Measurements from ENCODE around the gene ARHGAP8. TPM values are rescaled to one million over a fixed set of nuclear protein-coding genes. Genes with fewer than 3 reads are reported as not detected.
A peak's percentile ranks its signal among the peaks of the same experiment; 100 is the strongest.

The ARHGAP8 gene
- total RNA-seq, 2 donors from 2014 or later: 34.6 to 64.5 TPM

DNA sequence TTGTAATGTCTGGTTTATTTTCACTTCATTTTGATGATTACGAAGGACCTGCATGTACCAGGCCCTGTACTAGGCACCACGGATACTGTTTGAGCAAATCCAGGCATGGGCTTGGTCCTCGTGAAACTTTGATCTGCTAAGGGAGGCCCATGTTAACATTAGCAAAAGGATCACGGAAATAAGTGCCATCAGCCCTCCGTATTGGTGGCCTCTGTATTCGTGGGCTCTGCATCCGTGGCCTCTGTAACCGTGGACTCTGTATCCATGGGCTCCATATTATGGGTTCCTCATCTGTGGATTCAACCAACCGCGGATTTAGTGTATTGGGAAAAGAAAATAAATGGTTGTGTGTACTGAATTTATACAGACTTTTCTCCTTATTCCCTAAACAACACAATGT, 8.7 kb downstream of the ARHGAP8 start:
- no peaks in the 10 kb centered on the region for H3K36me3 ChIP-seq
- DNase-seq (ENCODE audit: low spot score): no peak
- 87% methylated on average over 10 of the region's 10 CpGs for WGBS
- intact Hi-C loops (cut with DNase I): no loop called here
- no peaks in the 10 kb centered on the region for H3K9me3 ChIP-seq
- no peak overlapping the region for H3K4me3 ChIP-seq
- H3K4me1 ChIP-seq (replicated peaks): peaks cover 3% of the 10 kb centered on the region
- H3K27ac ChIP-seq: no peak overlapping the region
- H3K27me3 ChIP-seq (replicated peaks; ENCODE audit: insufficient read depth): no peaks in the 10 kb centered on the region
- TF ChIP-seq, protein P1, sequence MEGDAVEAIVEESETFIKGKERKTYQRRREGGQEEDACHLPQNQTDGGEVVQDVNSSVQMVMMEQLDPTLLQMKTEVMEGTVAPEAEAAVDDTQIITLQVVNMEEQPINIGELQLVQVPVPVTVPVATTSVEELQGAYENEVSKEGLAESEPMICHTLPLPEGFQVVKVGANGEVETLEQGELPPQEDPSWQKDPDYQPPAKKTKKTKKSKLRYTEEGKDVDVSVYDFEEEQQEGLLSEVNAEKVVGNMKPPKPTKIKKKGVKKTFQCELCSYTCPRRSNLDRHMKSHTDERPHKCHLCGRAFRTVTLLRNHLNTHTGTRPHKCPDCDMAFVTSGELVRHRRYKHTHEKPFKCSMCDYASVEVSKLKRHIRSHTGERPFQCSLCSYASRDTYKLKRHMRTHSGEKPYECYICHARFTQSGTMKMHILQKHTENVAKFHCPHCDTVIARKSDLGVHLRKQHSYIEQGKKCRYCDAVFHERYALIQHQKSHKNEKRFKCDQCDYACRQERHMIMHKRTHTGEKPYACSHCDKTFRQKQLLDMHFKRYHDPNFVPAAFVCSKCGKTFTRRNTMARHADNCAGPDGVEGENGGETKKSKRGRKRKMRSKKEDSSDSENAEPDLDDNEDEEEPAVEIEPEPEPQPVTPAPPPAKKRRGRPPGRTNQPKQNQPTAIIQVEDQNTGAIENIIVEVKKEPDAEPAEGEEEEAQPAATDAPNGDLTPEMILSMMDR (IDR thresholded peaks at IDR 0.05): no peak
- TF ChIP-seq POLR2AphosphoS5 (IDR thresholded peaks at IDR 0.05) (no peak), POLR2A (IDR thresholded peaks at IDR 0.05) (no peak)

DNA sequence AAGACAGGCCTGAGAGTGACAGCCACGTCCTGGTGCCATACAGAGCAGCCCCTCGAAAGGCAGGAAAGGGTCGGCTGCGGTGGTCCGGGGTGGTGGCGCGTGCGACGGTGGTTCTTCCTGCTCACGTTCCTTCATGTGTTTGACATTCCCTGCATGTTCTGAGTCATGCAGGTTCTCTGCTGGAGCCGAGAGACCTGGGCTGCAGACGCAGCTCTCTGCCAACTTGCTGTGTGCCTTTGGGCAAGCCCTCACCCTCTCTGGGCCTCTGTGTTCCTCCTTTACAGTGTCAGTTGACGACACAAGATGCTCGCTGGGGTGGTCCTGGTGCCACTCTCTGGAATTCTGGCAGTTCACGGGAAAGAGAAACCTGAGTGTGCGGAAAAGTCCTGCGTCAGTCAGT, 12.0 kb downstream of the ARHGAP8 start:
- no peak for DNase-seq (ENCODE audit: low spot score)
- no peaks in the 10 kb centered on the region for H3K36me3 ChIP-seq
- H3K27me3 ChIP-seq (replicated peaks; ENCODE audit: insufficient read depth): no peaks in the 10 kb centered on the region
- no peak overlapping the region for H3K4me3 ChIP-seq
- intact Hi-C loops (cut with DNase I): no loop called here
- H3K4me1 ChIP-seq (replicated peaks): peaks cover 3% of the 10 kb centered on the region
- H3K27ac ChIP-seq: no peak overlapping the region
- H3K9me3 ChIP-seq: no peaks in the 10 kb centered on the region
- WGBS: 92% methylated on average over 17 of the region's 17 CpGs
- TF ChIP-seq POLR2AphosphoS5 (IDR thresholded peaks at IDR 0.05) (no peak), POLR2A (IDR thresholded peaks at IDR 0.05) (no peak)
- TF ChIP-seq, protein P1 (IDR thresholded peaks at IDR 0.05): no peak

DNA sequence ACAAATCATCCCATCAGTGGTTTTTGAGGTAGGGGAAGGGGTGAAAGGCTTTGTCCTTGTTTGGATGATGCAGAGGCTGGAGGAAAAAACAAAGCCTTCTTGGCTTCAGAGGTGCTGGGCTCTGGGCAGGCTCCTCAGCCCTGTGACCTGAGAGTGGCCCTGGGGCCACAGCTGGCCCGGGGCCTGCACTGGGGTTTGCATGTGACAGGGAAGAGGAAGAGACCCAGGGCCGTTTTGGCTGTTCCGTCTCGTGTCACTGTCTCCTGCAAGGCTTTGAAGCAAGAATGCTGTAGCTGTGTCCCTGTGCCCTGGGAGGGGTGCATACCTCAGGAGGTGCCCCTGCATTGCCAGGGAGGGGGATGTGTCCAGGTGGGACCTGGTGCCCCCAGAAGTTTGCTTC, 12.6 kb downstream of the ARHGAP8 start:
- TF ChIP-seq, protein P1 (IDR thresholded peaks at IDR 0.05): no peak
- TF ChIP-seq POLR2A (IDR thresholded peaks at IDR 0.05): no peak
- TF ChIP-seq POLR2AphosphoS5 (IDR thresholded peaks at IDR 0.05): no peak
- Histone ChIP-seq H3K36me3 (no peaks in the 10 kb centered on the region), H3K4me1 (replicated peaks) (peaks cover 3% of the 10 kb centered on the region), H3K9me3 (no peaks in the 10 kb centered on the region), H3K27ac (no peak overlapping the region), H3K27me3 (replicated peaks; ENCODE audit: insufficient read depth) (no peaks in the 10 kb centered on the region), H3K4me3 (no peak overlapping the region)
- 41% methylated on average over 4 of the region's 4 CpGs for WGBS
- no peak for DNase-seq (ENCODE audit: low spot score)
- intact Hi-C loops (cut with DNase I): no loop called here

DNA sequence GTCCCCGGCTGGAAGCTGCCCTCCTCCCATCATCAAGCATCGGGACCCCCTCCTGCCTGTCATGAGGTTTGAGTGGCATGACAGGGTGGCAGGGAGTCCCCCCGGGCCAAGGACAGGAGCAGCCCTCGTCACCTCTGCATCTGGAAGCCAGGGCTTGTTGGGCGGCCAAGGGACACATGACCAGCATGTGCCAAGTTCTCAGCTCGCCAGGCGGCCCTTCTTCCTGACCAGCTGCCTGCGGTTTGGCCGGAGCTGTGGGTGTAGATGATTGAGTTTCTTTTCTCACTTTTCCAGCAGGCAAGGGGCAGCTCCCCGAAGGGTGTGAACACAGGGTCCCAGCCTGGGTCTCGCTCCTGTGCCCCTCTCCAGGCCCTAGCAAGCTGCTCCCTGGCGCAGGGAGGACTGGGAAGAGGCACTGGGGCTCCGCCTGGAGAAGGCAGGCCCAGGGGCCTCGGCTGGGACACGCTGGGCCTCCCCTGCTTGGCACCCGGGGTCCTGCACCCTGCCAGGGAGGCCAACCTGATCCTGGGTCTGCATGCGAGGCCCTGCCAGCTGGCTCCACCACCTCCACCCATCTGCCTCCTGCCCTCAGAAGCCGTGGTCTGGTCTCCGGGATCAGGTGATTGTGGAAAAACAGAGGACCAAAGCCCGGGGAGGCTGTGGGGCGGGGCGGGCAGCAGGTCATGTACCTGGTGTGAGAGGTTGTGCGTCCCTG, 13.4 kb downstream of the ARHGAP8 start:
- WGBS: 67% methylated on average over 19 of the region's 23 CpGs
- Histone ChIP-seq H3K4me3 (no peak overlapping the region), H3K27ac (no peak overlapping the region), H3K27me3 (replicated peaks; ENCODE audit: insufficient read depth) (no peaks in the 10 kb centered on the region), H3K36me3 (no peaks in the 10 kb centered on the region), H3K4me1 (replicated peaks) (peaks cover 3% of the 10 kb centered on the region), H3K9me3 (no peaks in the 10 kb centered on the region)
- TF ChIP-seq POLR2AphosphoS5 (IDR thresholded peaks at IDR 0.05): peak; percentile 32
- TF ChIP-seq, protein P1 (IDR thresholded peaks at IDR 0.05): no peak
- DNase-seq (ENCODE audit: low spot score): no peak
- intact Hi-C loops (cut with DNase I): no loop called here

DNA sequence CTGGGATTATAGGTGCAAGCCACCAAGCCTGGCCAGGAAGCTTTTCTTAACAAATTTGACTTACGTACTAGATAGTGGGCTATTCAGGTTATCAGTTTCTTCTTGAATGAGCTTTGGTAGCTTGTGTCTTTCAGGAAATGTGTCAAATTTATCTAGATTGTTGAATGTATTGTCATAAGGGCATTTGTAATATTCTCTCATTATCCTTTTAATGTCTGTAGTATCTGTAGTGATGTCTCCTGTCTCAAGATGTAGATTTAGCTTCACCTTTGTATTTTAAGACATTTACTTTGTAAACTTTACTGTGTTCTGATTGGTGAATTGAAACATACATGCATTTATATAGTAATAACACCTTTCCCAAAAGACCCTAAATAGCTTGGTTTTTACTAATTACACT, 20.7 kb downstream of the ARHGAP8 start:
- no peaks in the 10 kb centered on the region for H3K36me3 ChIP-seq
- intact Hi-C loops (cut with DNase I): no loop called here
- WGBS: 97% methylated on average over 1 of the region's 1 CpG
- no peak overlapping the region for H3K27ac ChIP-seq
- no peak for TF ChIP-seq POLR2AphosphoS5 (IDR thresholded peaks at IDR 0.05)
- TF ChIP-seq POLR2A (IDR thresholded peaks at IDR 0.05): no peak
- TF ChIP-seq, protein P1 (IDR thresholded peaks at IDR 0.05): no peak
- no peaks in the 10 kb centered on the region for H3K4me1 ChIP-seq (replicated peaks)
- H3K27me3 ChIP-seq (replicated peaks; ENCODE audit: insufficient read depth): no peaks in the 10 kb centered on the region
- H3K4me3 ChIP-seq: no peak overlapping the region
- no peaks in the 10 kb centered on the region for H3K9me3 ChIP-seq
- DNase-seq (ENCODE audit: low spot score): no peak

All from prostate gland (tissue), 2 donors.